Parathyroid adenoma (tissue), 2 donors: ENCODE measurements around the gene PTTG1IP2.

Experiments
- H2AFZ ChIP-seq: fragments of 300-600 bp; sonication (generic); one replicate; pipeline ENCODE4 v1.7.0; 2017; ENCODE audit warnings: antibody characterized with exemption, mild to moderate bottlenecking
- H3K27ac ChIP-seq: fragments of 300-600 bp; sonication (generic); one replicate; pipeline ENCODE4 v1.7.0; 2017
- H3K27me3 ChIP-seq: fragments of 300-600 bp; sonication (generic); one replicate; pipeline ENCODE4 v1.7.0; 2017; ENCODE audit warnings: low read length; ENCODE audit not compliant: control insufficient read depth, insufficient read depth
- H3K36me3 ChIP-seq: fragments of 300-600 bp; sonication (generic); one replicate; pipeline ENCODE4 v1.7.0; 2017; ENCODE audit warnings: low read length; ENCODE audit not compliant: control insufficient read depth, insufficient read depth
- H3K4me1 ChIP-seq: fragments of 300-600 bp; sonication (generic); one replicate; pipeline ENCODE4 v1.7.0; 2017; ENCODE audit warnings: control low read depth
- H3K4me2 ChIP-seq: fragments of 300-600 bp; sonication (generic); one replicate; pipeline ENCODE4 v1.7.0; 2017; ENCODE audit warnings: low read length
- H3K4me3 ChIP-seq: fragments of 300-600 bp; sonication (generic); one replicate; pipeline ENCODE4 v1.7.0; 2017; ENCODE audit warnings: low read depth, low read length
- H3K79me2 ChIP-seq: fragments of 300-600 bp; sonication (generic); one replicate; pipeline ENCODE4 v1.7.0; 2017; ENCODE audit warnings: control low read depth
- H3K9ac ChIP-seq: fragments of 300-600 bp; sonication (generic); one replicate; pipeline ENCODE4 v1.7.0; 2017; ENCODE audit warnings: mild to moderate bottlenecking
- H3K9me3 ChIP-seq: fragments of 300-600 bp; sonication (generic); one replicate; pipeline ENCODE4 v1.7.0; 2017; ENCODE audit warnings: low read length; ENCODE audit not compliant: control insufficient read depth
- TF ChIP-seq, protein P1 (sequence below): fragments of 300-600 bp; sonication (generic); IDR thresholded peaks from one replicate; pipeline ENCODE4 v1.7.0; 2017; ENCODE audit warnings: antibody characterized with exemption, mild to moderate bottlenecking
- donor health status: primary hyperparathyroidism.

PTTG1IP2 gene

DNA sequence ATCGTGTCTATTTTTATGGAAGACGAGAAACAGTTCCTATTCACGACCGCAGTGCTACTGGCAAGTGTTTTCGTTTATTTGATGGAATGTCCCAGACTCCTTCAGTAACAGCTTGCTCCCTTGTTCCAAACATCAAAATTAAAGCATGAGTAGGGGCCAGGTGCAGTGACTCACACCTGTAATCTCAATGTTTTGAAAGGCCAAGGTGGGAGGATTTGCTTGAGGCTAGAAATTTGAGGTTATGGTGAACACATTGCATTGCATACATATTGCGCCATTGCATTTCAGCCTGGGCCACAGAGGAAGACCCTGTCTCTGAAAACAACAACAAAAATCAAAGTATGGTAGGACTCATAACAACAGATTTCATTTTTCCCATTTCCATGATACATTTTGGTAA lies 22.8 kb downstream of the PTTG1IP2 start:
- H3K9ac ChIP-seq: no peak overlapping the region
- H3K27me3 ChIP-seq: no peaks in the 10 kb centered on the region
- H3K9me3 ChIP-seq: no peaks in the 10 kb centered on the region
- no peak overlapping the region for H2AFZ ChIP-seq
- H3K4me3 ChIP-seq: no peak overlapping the region
- H3K4me1 ChIP-seq: no peaks in the 10 kb centered on the region
- H3K27ac ChIP-seq: no peak overlapping the region
- H3K79me2 ChIP-seq: no peaks in the 10 kb centered on the region
- H3K4me2 ChIP-seq: no peak overlapping the region
- no peaks in the 10 kb centered on the region for H3K36me3 ChIP-seq
- TF ChIP-seq, protein P1, sequence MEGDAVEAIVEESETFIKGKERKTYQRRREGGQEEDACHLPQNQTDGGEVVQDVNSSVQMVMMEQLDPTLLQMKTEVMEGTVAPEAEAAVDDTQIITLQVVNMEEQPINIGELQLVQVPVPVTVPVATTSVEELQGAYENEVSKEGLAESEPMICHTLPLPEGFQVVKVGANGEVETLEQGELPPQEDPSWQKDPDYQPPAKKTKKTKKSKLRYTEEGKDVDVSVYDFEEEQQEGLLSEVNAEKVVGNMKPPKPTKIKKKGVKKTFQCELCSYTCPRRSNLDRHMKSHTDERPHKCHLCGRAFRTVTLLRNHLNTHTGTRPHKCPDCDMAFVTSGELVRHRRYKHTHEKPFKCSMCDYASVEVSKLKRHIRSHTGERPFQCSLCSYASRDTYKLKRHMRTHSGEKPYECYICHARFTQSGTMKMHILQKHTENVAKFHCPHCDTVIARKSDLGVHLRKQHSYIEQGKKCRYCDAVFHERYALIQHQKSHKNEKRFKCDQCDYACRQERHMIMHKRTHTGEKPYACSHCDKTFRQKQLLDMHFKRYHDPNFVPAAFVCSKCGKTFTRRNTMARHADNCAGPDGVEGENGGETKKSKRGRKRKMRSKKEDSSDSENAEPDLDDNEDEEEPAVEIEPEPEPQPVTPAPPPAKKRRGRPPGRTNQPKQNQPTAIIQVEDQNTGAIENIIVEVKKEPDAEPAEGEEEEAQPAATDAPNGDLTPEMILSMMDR: no peak

DNA sequence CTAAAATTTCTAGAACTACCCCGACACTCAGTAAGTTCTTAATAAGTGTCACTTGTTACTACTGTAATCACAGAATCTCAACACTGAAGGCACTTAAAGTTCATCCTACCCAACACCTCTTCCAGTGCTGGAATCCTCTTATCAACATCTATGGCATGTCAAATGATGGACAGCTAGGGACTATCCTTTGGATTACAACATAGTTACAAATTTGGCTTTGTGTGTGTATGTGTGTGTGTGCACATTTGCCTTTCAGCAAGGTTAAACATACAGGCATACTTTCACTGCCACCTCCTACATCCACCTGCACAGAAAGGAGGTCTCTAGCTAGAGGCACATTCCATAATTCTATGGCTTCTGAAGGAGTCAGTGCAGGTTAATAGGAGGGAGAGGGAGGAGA lies 25.8 kb downstream of the PTTG1IP2 start:
- TF ChIP-seq, protein P1: no peak
- H3K27ac ChIP-seq: no peak overlapping the region
- H3K79me2 ChIP-seq: no peaks in the 10 kb centered on the region
- no peak overlapping the region for H3K4me3 ChIP-seq
- H3K27me3 ChIP-seq: no peaks in the 10 kb centered on the region
- H2AFZ ChIP-seq: no peak overlapping the region
- no peak overlapping the region for H3K4me2 ChIP-seq
- H3K9me3 ChIP-seq: no peaks in the 10 kb centered on the region
- H3K36me3 ChIP-seq: no peaks in the 10 kb centered on the region
- no peak overlapping the region for H3K9ac ChIP-seq
- no peaks in the 10 kb centered on the region for H3K4me1 ChIP-seq

DNA sequence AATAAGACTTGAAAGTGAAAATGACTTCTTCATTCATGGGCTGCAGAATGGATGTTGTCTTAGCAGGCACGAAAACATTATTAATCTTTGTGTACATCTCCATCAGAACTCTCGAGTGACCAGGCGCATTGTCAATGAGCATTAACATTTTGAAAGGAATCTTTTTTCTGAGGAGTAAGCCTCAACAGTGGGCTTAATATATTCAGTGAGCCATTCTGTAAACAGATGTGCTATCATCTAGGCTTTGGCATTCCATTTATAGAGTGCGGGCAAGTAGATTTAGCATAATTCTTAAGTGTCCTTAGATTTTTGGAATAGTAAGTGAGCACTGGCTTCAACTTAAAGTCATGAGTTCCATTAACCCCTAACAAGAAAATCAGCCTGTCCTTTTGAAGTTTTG lies 33.1 kb downstream of the PTTG1IP2 start:
- Histone ChIP-seq H2AFZ (no peak overlapping the region), H3K4me3 (no peak overlapping the region), H3K4me1 (no peaks in the 10 kb centered on the region), H3K9me3 (no peaks in the 10 kb centered on the region), H3K36me3 (no peaks in the 10 kb centered on the region), H3K79me2 (no peaks in the 10 kb centered on the region), H3K4me2 (no peak overlapping the region), H3K27ac (no peak overlapping the region), H3K27me3 (no peaks in the 10 kb centered on the region), H3K9ac (no peak overlapping the region)
- TF ChIP-seq, protein P1: no peak

DNA sequence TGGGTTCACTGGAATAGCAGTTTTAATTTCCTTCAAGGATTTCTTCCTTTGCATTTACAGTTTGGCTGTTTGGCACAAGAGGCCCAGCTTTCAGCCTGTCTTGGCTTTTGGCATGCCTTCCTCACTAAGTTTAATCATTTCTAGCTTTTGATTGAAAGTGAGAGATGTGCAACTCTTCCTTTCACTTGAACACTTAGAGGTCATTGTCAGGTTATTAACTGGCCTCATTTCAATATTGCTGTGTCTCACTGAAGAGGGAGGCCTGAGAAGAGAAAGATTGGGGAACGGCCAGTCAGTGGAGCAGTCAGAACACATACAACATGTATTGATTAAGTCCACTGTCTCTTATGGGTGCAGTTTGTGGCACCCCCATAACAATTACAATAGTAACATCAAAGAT lies 33.9 kb downstream of the PTTG1IP2 start:
- H2AFZ ChIP-seq: no peak overlapping the region
- TF ChIP-seq, protein P1: no peak
- H3K4me1 ChIP-seq: no peaks in the 10 kb centered on the region

DNA sequence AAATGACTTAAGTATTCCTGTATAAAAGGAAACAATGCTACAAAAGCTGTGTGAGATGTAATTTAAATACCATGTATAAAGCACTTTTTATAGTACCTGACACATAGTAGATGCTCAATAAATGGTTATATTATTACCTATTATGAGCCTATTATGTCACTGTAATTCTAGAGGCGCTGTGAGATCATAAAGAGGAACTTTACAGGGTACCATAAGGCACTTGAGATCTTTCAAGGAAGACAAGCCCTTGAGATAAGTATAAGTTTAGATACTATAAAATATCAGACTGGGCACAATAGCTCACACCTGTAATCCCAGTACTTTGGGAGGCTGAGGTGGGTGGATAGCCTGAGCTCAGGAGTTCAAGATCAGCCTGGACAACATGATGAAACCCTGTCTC lies 38.3 kb downstream of the PTTG1IP2 start:
- Histone ChIP-seq H3K27ac (no peak overlapping the region), H2AFZ (no peak overlapping the region), H3K4me2 (no peak overlapping the region), H3K9me3 (no peaks in the 10 kb centered on the region), H3K4me1 (no peaks in the 10 kb centered on the region), H3K27me3 (no peaks in the 10 kb centered on the region), H3K79me2 (no peaks in the 10 kb centered on the region), H3K9ac (no peak overlapping the region), H3K4me3 (no peak overlapping the region), H3K36me3 (no peaks in the 10 kb centered on the region)
- TF ChIP-seq, protein P1: no peak

More for the DNA sequence above, 33.9 kb downstream of the PTTG1IP2 start:
- H3K4me3 ChIP-seq: no peak overlapping the region
- no peak overlapping the region for H3K9ac ChIP-seq
- H3K9me3 ChIP-seq: no peaks in the 10 kb centered on the region
- H3K27me3 ChIP-seq: no peaks in the 10 kb centered on the region
- no peaks in the 10 kb centered on the region for H3K79me2 ChIP-seq
- no peak overlapping the region for H3K27ac ChIP-seq
- no peaks in the 10 kb centered on the region for H3K36me3 ChIP-seq
- no peak overlapping the region for H3K4me2 ChIP-seq
